ENCODE data around the gene EIF3A. TPM values are rescaled to one million over a fixed set of nuclear protein-coding genes. Genes with fewer than 3 reads are reported as not detected.

EIF3A gene
- total and polyA plus RNA-seq, 2 of the 8 experiments (the other 6 are each of a cell fraction or from before 2014, with no cell fraction given), result 26.8 to 209 TPM

- no peak for TF ChIP-seq CHD7 (IDR thresholded peaks at IDR 0.05; ENCODE audit: insufficient replicate concordance, low read length)
These were observed 31.3 kb downstream of the EIF3A start (continued) for GRCh38 chr10:119049361-119049760.
